ENCODE results near the gene AHDC1. TPM values are rescaled to one million over a fixed set of nuclear protein-coding genes. Genes with fewer than 3 reads are reported as not detected.

Gene AHDC1
- total and polyA plus RNA-seq, 2 donors (not counting 3 experiments of a cell fraction or from before 2014, with no cell fraction given): 7.0 to 32.1 TPM

DNA sequence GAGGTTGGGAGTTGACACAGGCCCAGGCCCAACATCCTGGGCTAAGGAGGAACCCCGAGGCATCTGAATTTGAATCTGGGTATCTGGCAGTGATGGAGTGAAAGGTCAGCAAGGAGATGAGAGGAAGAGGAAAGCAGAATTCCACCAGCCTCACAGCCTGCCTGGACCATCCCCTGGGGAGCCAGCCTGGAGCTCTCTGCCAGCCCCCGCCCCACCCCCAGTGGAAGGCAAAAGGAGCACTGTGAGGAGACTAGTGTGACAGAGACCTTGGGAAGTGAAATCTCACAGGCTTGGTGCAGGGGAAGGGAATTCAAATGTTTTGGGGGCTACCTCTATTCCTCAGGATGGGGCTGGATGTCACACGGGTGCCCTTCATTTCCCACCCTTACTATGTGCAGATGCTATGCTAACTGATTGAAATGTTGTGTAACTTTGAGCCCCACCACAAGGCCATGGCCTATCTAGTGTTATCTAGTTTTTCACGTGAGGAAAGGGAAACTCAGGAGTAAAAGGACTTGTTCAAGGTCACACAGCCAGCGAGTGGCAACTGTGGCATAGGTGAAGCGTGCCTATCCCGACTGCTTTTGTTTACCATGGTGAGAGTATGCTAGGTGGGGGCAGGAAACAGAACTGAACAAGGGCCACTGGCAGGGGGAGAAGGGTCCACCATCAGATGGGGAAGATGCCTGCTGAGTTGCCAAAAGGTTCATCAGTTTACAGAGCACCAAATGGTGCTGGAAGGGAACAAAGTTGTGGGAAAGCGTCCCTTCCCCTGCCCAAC lies 29.8 kb downstream of the AHDC1 start:
- no peaks in the 10 kb centered on the region for H3K36me3 ChIP-seq (ENCODE audit: control insufficient read depth in 2 of 2, extremely low read depth in 1 of 2, insufficient read depth in 2 of 2, low read length in 2 of 2)
- no peak overlapping the region for H3K4me2 ChIP-seq (ENCODE audit: insufficient read depth, low read length)
- H3K4me3 ChIP-seq (replicated peaks in 1 of 3; ENCODE audit: insufficient read depth in 1 of 3, low read depth in 1 of 3, low read length in 3 of 3): no peak overlapping the region
- H2AFZ ChIP-seq (ENCODE audit: low read depth, low read length): no peak overlapping the region
- CTCF ChIA-PET: interaction anchor here (1.2 to 9.1 kb wide), 10 partner anchors 8 to 208 kb away, joined by 3 to 112 read pairs (median 10); partner anchors contain the start of gene AHDC1
- DNase-seq (ENCODE audit: low read depth, low spot score) (no peak), FAIRE-seq (no peak)
- peaks cover 5% of the 10 kb centered on the region for H3K79me2 ChIP-seq (ENCODE audit: control insufficient read depth, insufficient read depth, low read length)
- peaks cover 27% of the 10 kb centered on the region for H3K4me1 ChIP-seq (ENCODE audit: control insufficient read depth, extremely low read depth, insufficient read depth, low read length)
- intact Hi-C loops (cut with micrococcal nuclease): no loop called here
- H3K9me1 ChIP-seq (replicated peaks; ENCODE audit: control insufficient read depth, extremely low read depth, insufficient read depth, low read length): no peaks in the 10 kb centered on the region
- no peak overlapping the region for H3K27ac ChIP-seq (ENCODE audit: insufficient read depth, low read depth, low read length)
- no peaks in the 10 kb centered on the region for H3K27me3 ChIP-seq (ENCODE audit: control insufficient read depth in 2 of 2, insufficient read depth in 2 of 2, low read length in 2 of 2)
- H3K9me3 ChIP-seq (replicated peaks; ENCODE audit: control insufficient read depth, insufficient read depth, low read length): no peaks in the 10 kb centered on the region
- no peaks in the 10 kb centered on the region for H4K20me1 ChIP-seq (replicated peaks; ENCODE audit: control insufficient read depth, extremely low read depth, insufficient read depth, low read length)
- no TSS peak for BruUV-seq (replicated peaks)
- no peak overlapping the region for H3K9ac ChIP-seq (replicated peaks; ENCODE audit: extremely low read depth, insufficient read depth, low read length)
- dilution Hi-C loops (cut with MboI; ENCODE audit: extremely low pct_ligation_motif_present, low sequenced_read_pairs): no loop called here
- TF ChIP-seq POLR2AphosphoS5 (IDR thresholded peaks at IDR 0.05; ENCODE audit: insufficient read depth, low read depth, low read length) (no peak), EZH2 (IDR thresholded peaks at IDR 0.05; ENCODE audit: borderline replicate concordance, low read depth, low read length, severe bottlenecking) (no peak)
- TF ChIP-seq, protein P1, sequence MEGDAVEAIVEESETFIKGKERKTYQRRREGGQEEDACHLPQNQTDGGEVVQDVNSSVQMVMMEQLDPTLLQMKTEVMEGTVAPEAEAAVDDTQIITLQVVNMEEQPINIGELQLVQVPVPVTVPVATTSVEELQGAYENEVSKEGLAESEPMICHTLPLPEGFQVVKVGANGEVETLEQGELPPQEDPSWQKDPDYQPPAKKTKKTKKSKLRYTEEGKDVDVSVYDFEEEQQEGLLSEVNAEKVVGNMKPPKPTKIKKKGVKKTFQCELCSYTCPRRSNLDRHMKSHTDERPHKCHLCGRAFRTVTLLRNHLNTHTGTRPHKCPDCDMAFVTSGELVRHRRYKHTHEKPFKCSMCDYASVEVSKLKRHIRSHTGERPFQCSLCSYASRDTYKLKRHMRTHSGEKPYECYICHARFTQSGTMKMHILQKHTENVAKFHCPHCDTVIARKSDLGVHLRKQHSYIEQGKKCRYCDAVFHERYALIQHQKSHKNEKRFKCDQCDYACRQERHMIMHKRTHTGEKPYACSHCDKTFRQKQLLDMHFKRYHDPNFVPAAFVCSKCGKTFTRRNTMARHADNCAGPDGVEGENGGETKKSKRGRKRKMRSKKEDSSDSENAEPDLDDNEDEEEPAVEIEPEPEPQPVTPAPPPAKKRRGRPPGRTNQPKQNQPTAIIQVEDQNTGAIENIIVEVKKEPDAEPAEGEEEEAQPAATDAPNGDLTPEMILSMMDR (IDR thresholded peaks at IDR 0.05; ENCODE audit: extremely low read depth in 1 of 2, insufficient read depth in 1 of 2, low read depth in 1 of 2, low read length in 2 of 2): no peak
- POLR2A ChIA-PET: no interaction called here
